Hepatocyte (in vitro differentiated cells): ENCODE results near the gene UBE2U. TPM values are rescaled to one million over a fixed set of nuclear protein-coding genes. Genes with fewer than 3 reads are reported as not detected.

Experiments
- DNase-seq: peaks from one replicate; pipeline ENCODE4 v3.0.0-alpha.2; 2016; ENCODE audit warnings: low spot score
- H2AFZ ChIP-seq: fragments of 200-600 bp; sonication (generic); 2 replicates; pipeline ENCODE4 v1.6.0; 2016; ENCODE audit warnings: antibody characterized with exemption, mild to moderate bottlenecking
- H3K27ac ChIP-seq: fragments of 200-600 bp; sonication (generic); 2 replicates; pipeline ENCODE4 v1.5.1; 2016; ENCODE audit warnings: mild to moderate bottlenecking
- H3K27me3 ChIP-seq: fragments of 200-600 bp; sonication (generic); 2 replicates; pipeline ENCODE4 v1.6.1; 2016
- H3K36me3 ChIP-seq: fragments of 200-600 bp; sonication (generic); replicated peaks from 2 replicates; pipeline ENCODE4 v1.5.1; 2016; ENCODE audit warnings: low read depth; ENCODE audit not compliant: insufficient read depth
- H3K4me1 ChIP-seq: fragments of 200-600 bp; sonication (generic); 2 replicates; pipeline ENCODE4 v1.5.1; 2016; ENCODE audit warnings: mild to moderate bottlenecking, moderate library complexity; ENCODE audit not compliant: insufficient read depth
- H3K4me2 ChIP-seq: fragments of 200-600 bp; sonication (generic); 2 replicates; pipeline ENCODE4 v1.6.0; 2016
- H3K4me3 ChIP-seq: fragments of 200-600 bp; sonication (generic); 2 replicates; pipeline ENCODE4 v1.5.1; 2016; ENCODE audit warnings: mild to moderate bottlenecking
- H3K79me2 ChIP-seq: fragments of 200-600 bp; sonication (generic); 2 replicates; pipeline ENCODE4 v1.6.0; 2017; ENCODE audit warnings: mild to moderate bottlenecking
- H3K9me2 ChIP-seq: fragments of 200-600 bp; sonication (generic); replicated peaks from 2 replicates; pipeline ENCODE4 v1.6.0; 2017; ENCODE audit warnings: mild to moderate bottlenecking; ENCODE audit not compliant: insufficient read depth
- H3K9me3 ChIP-seq: fragments of 200-600 bp; sonication (generic); 2 replicates; pipeline ENCODE4 v1.5.1; 2016; ENCODE audit warnings: low read depth, mild to moderate bottlenecking
- H4K20me1 ChIP-seq: fragments of 200-600 bp; sonication (generic); 2 replicates; pipeline ENCODE4 v1.6.0; 2016; ENCODE audit warnings: mild to moderate bottlenecking; ENCODE audit not compliant: insufficient read depth, poor library complexity, severe bottlenecking
- CTCF ChIP-seq: fragments of 200-600 bp; sonication (generic); IDR thresholded peaks from 2 replicates; pipeline ENCODE4 v1.5.1; 2016; ENCODE audit warnings: antibody characterized with exemption, mild to moderate bottlenecking; ENCODE audit not compliant: poor library complexity
- EZH2 ChIP-seq: fragments of 200-600 bp; sonication (generic); IDR thresholded peaks from 2 replicates; pipeline ENCODE4 v1.6.1; 2016; ENCODE audit warnings: antibody characterized with exemption, mild to moderate bottlenecking, borderline replicate concordance
- EZH2phosphoT487 ChIP-seq: fragments of 200-600 bp; sonication (generic); IDR thresholded peaks from one replicate; pipeline ENCODE4 v1.6.1; 2018; ENCODE audit warnings: antibody characterized with exemption, mild to moderate bottlenecking, low read depth, moderate library complexity; ENCODE audit not compliant: unreplicated experiment, severe bottlenecking
- WGBS: methylation state at CpG from one replicate; pipeline ENCODE4 v1.1.6; 2016; ENCODE audit warnings: low lambda C conversion rate; ENCODE audit errors: missing lambda C conversion rate; 5-methylcytosine and 5-hydroxymethylcytosine counted together
- polyA plus RNA-seq: library from polyadenylated mRNA; unstranded; fragments of >200 nt; fragmentation: Nextera tagmentation; extraction: Ambion mirVana; gene quantifications from 2 replicates; pipeline ENCODE4 v1.2.1, GENCODE V29; 2016
- total RNA-seq: library from RNA; depleted of rRNA; stranded (reverse); fragments of >200 nt; gene quantifications from 2 replicates; pipeline ENCODE4 v1.2.3, GENCODE V29; 2014

The UBE2U gene
- total and polyA plus RNA-seq, 2 experiments from 2014 or later: not detected

GRCh38 chr1:64296459-64296858 lies 93.0 kb downstream of the UBE2U start:
- H3K79me2 ChIP-seq: no peaks in the 10 kb centered on the region

GRCh38 chr1:64302194-64302593 lies 98.8 kb downstream of the UBE2U start:
- WGBS: 95% methylated on average over 3 of the region's 3 CpGs
- Histone ChIP-seq H3K9me3 (no peaks in the 10 kb centered on the region), H3K9me2 (no peaks in the 10 kb centered on the region), H3K4me1 (no peaks in the 10 kb centered on the region), H3K4me3 (no peak overlapping the region), H3K36me3 (no peaks in the 10 kb centered on the region), H3K79me2 (no peaks in the 10 kb centered on the region), H3K27me3 (no peaks in the 10 kb centered on the region), H3K27ac (no peak overlapping the region), H3K4me2 (no peak overlapping the region), H4K20me1 (no peaks in the 10 kb centered on the region), H2AFZ (no peak overlapping the region)
- no peak for TF ChIP-seq EZH2phosphoT487
- TF ChIP-seq CTCF: no peak
- no peak for TF ChIP-seq EZH2
- no peak for DNase-seq

More at GRCh38 chr1:64296459-64296858, 93.0 kb downstream of the UBE2U start:
- no peaks in the 10 kb centered on the region for H3K9me3 ChIP-seq
- no peaks in the 10 kb centered on the region for H3K27me3 ChIP-seq
- H3K9me2 ChIP-seq: no peaks in the 10 kb centered on the region
- H3K4me3 ChIP-seq: no peak overlapping the region
- H3K27ac ChIP-seq: no peak overlapping the region
- H4K20me1 ChIP-seq: no peaks in the 10 kb centered on the region
- no peak for DNase-seq
- no peak overlapping the region for H3K4me2 ChIP-seq
- no peak overlapping the region for H2AFZ ChIP-seq
- no peaks in the 10 kb centered on the region for H3K36me3 ChIP-seq
- 92% methylated on average over 8 of the region's 8 CpGs for WGBS
- H3K4me1 ChIP-seq: no peaks in the 10 kb centered on the region
- TF ChIP-seq CTCF (no peak), EZH2phosphoT487 (no peak), EZH2 (no peak)

- Histone ChIP-seq H3K27ac (no peak overlapping the region), H3K9me2 (no peaks in the 10 kb centered on the region), H3K27me3 (no peaks in the 10 kb centered on the region), H3K36me3 (no peaks in the 10 kb centered on the region), H2AFZ (no peak overlapping the region), H3K4me2 (no peak overlapping the region), H4K20me1 (no peaks in the 10 kb centered on the region), H3K4me1 (no peaks in the 10 kb centered on the region), H3K4me3 (no peak overlapping the region), H3K79me2 (no peaks in the 10 kb centered on the region), H3K9me3 (no peaks in the 10 kb centered on the region)
- 63% methylated on average over 2 of the region's 2 CpGs for WGBS
- no peak for TF ChIP-seq CTCF
- TF ChIP-seq EZH2: no peak
- no peak for TF ChIP-seq EZH2phosphoT487
- DNase-seq: no peak
Observed at GRCh38 chr1:64302971-64303370, 99.5 kb downstream of the UBE2U start.

- H3K9me3 ChIP-seq: no peaks in the 10 kb centered on the region
- H3K36me3 ChIP-seq: no peaks in the 10 kb centered on the region
- no peaks in the 10 kb centered on the region for H4K20me1 ChIP-seq
- no peak overlapping the region for H3K27ac ChIP-seq
- DNase-seq: no peak
- H3K9me2 ChIP-seq: no peaks in the 10 kb centered on the region
- no peak overlapping the region for H3K4me2 ChIP-seq
- H3K4me3 ChIP-seq: no peak overlapping the region
- no peaks in the 10 kb centered on the region for H3K79me2 ChIP-seq
- H3K27me3 ChIP-seq: no peaks in the 10 kb centered on the region
- no peaks in the 10 kb centered on the region for H3K4me1 ChIP-seq
- no peak overlapping the region for H2AFZ ChIP-seq
- no peak for TF ChIP-seq EZH2phosphoT487
Observed at GRCh38 chr1:64304823-64305222, 101.4 kb downstream of the UBE2U start.
